ENCODE results near the gene KLHL14. TPM values are rescaled to one million over a fixed set of nuclear protein-coding genes. Genes with fewer than 3 reads are reported as not detected.

Gene KLHL14
- total RNA-seq = 0.24 TPM in 1 of 2 replicates, not detected in the other

GRCh38 chr18:32772581-32773381 is at the start of gene KLHL14:
Gene KLHL14, minus strand, starts transcription at chr18:32773023. Its CDS starts 2,432 bp downstream, at chr18:32770591.

Measured in tracheal epithelial cell (primary cell).